Osteocyte (in vitro differentiated cells): ENCODE measurements around the gene LY6G5C. TPM values are rescaled to one million over a fixed set of nuclear protein-coding genes. Genes with fewer than 3 reads are reported as not detected.

Experiments
- DNase-seq: peaks from one replicate; pipeline ENCODE4 v3.0.0; 2021; ENCODE audit warnings: mixed read lengths; ENCODE audit not compliant: unreplicated experiment; ENCODE audit errors: extremely low spot score
- H3K27ac Mint-ChIP-seq: one replicate; pipeline ENCODE4 v1.8.0; 2021; ENCODE audit warnings: mild to moderate bottlenecking, mixed read lengths; ENCODE audit not compliant: unreplicated experiment
- H3K27me3 Mint-ChIP-seq: one replicate; pipeline ENCODE4 v1.8.0; 2021; ENCODE audit warnings: mixed read lengths; ENCODE audit not compliant: unreplicated experiment
- H3K36me3 Mint-ChIP-seq: one replicate; pipeline ENCODE4 v1.8.0; 2021; ENCODE audit warnings: mixed read lengths; ENCODE audit not compliant: unreplicated experiment
- H3K4me1 Mint-ChIP-seq: one replicate; pipeline ENCODE4 v1.8.0; 2021; ENCODE audit warnings: mixed read lengths; ENCODE audit not compliant: unreplicated experiment
- H3K4me3 Mint-ChIP-seq: one replicate; pipeline ENCODE4 v1.8.0; 2021; ENCODE audit warnings: mild to moderate bottlenecking, moderate library complexity, mixed read lengths; ENCODE audit not compliant: unreplicated experiment
- H3K9me3 Mint-ChIP-seq: one replicate; pipeline ENCODE4 v1.8.0; 2021; ENCODE audit warnings: mixed read lengths; ENCODE audit not compliant: unreplicated experiment
- total RNA-seq: library from RNA; stranded (reverse); gene quantifications from 2 replicates; pipeline ENCODE4 v1.2.1, GENCODE V29; 2021
- TF ChIP-seq, protein P1 (sequence below): fragments of 200-600 bp; sonication (generic); IDR thresholded peaks from 2 replicates; pipeline ENCODE4 v1.5.0; 2021; ENCODE audit warnings: antibody characterized with exemption, mild to moderate bottlenecking, moderate library complexity

The LY6G5C gene
- total RNA-seq, 1 donor from 2014 or later, result 3.9 TPM

DNA sequence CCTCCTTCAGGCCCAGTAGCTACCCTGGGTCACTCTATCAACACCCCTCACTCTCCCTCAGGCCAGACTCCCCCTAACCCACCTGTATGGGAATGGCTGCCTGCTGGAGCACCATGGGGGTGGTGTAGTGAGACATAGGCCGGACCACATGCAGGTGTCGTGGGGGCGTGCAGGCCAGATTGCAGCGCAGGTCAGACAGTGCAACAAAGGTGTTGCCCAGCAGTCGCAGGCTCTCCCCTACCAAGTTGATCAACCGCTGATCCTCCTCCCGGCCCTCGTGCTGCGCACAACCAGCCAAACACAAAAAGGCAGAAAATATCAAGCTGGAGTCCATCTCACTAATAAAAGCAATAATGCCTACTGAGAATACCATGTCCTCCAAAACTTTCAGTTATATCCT is 35.5 kb downstream of the LY6G5C start:
- peaks cover 46% of the 10 kb centered on the region for H3K36me3 Mint-ChIP-seq
- no peaks in the 10 kb centered on the region for H3K27me3 Mint-ChIP-seq
- TF ChIP-seq, protein P1, sequence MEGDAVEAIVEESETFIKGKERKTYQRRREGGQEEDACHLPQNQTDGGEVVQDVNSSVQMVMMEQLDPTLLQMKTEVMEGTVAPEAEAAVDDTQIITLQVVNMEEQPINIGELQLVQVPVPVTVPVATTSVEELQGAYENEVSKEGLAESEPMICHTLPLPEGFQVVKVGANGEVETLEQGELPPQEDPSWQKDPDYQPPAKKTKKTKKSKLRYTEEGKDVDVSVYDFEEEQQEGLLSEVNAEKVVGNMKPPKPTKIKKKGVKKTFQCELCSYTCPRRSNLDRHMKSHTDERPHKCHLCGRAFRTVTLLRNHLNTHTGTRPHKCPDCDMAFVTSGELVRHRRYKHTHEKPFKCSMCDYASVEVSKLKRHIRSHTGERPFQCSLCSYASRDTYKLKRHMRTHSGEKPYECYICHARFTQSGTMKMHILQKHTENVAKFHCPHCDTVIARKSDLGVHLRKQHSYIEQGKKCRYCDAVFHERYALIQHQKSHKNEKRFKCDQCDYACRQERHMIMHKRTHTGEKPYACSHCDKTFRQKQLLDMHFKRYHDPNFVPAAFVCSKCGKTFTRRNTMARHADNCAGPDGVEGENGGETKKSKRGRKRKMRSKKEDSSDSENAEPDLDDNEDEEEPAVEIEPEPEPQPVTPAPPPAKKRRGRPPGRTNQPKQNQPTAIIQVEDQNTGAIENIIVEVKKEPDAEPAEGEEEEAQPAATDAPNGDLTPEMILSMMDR, result no peak
- no peak overlapping the region for H3K4me3 Mint-ChIP-seq
- H3K4me1 Mint-ChIP-seq, result peaks cover 6% of the 10 kb centered on the region
- no peak overlapping the region for H3K27ac Mint-ChIP-seq
- DNase-seq, result no peak
- H3K9me3 Mint-ChIP-seq, result no peaks in the 10 kb centered on the region

GRCh38 chr6:31643818-31644454 is 36.9 kb downstream of the LY6G5C start:
- TF ChIP-seq, protein P1, result no peak
- H3K9me3 Mint-ChIP-seq, result no peaks in the 10 kb centered on the region
- no peak overlapping the region for H3K4me3 Mint-ChIP-seq
- no peak overlapping the region for H3K27ac Mint-ChIP-seq
- no peak for DNase-seq
- peaks cover 43% of the 10 kb centered on the region for H3K36me3 Mint-ChIP-seq
- H3K4me1 Mint-ChIP-seq, result no peaks in the 10 kb centered on the region
- H3K27me3 Mint-ChIP-seq, result no peaks in the 10 kb centered on the region

DNA sequence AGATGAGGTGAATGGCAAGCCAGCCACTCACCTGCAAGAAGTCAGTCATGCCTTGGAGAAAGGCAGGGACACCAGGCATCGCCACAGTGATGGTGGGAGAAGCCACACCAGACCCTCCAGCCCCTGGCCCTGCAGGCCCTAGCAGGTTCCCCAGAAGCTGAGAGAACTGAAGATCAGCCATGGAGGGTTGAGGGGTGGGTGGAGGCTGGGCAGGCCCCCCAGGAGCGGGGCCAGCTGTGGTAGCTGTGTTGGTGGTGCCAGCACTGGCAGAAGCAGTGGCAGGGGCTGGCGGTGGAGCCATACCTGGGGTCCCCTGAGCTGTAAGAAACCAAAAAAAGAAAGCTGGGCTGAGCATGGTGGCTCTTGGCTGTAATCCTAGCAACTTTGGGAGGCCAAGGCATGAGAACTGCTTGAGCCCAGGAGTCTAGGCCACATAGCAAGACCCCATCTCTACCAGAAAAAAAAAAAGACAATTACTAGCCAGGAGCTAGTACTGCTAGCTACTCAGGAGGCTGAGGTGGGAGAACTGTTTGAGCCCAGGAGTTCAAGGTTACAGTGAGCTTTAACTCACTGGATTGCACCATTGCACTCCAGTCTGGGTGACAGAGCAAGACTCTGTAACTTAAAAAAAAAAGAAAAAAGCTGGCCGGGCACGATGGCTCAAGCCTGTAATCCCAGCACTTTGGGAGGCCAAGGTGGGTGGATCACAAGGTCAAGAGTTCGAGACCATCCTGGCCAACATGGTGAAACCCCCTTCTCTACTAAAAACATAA is 37.9 kb downstream of the LY6G5C start:
- no peak for DNase-seq
- Mint-ChIP-seq H3K27me3 (no peaks in the 10 kb centered on the region), H3K4me3 (no peak overlapping the region), H3K4me1 (no peaks in the 10 kb centered on the region), H3K9me3 (no peaks in the 10 kb centered on the region), H3K27ac (no peak overlapping the region), H3K36me3 (peaks cover 36% of the 10 kb centered on the region)
- TF ChIP-seq, protein P1, result no peak

DNA sequence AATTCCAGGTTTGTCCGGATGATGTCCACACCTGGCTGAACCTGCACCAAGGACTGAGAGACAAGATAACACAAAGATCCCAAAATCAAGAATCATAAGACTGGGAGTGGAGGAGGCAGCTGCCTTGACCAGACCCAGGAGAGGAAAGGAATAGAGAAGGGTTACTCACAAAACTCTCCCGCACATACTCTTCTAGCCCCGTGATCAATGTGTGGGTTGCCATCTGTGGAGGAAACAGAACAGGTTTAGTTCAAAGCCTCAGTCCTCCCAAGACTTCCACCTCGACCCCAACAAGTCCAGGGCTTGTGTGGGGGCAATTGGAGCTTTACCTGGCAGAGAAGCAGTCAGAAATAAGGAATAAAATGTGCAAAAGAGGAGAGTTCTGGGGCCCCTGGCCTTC is 39.5 kb downstream of the LY6G5C start:
- H3K9me3 Mint-ChIP-seq, result no peaks in the 10 kb centered on the region
- no peak for DNase-seq
- no peak overlapping the region for H3K4me3 Mint-ChIP-seq
- TF ChIP-seq, protein P1, result no peak
- H3K27me3 Mint-ChIP-seq, result no peaks in the 10 kb centered on the region
- H3K27ac Mint-ChIP-seq, result no peak overlapping the region
- peaks cover 34% of the 10 kb centered on the region for H3K36me3 Mint-ChIP-seq
- no peaks in the 10 kb centered on the region for H3K4me1 Mint-ChIP-seq

DNA sequence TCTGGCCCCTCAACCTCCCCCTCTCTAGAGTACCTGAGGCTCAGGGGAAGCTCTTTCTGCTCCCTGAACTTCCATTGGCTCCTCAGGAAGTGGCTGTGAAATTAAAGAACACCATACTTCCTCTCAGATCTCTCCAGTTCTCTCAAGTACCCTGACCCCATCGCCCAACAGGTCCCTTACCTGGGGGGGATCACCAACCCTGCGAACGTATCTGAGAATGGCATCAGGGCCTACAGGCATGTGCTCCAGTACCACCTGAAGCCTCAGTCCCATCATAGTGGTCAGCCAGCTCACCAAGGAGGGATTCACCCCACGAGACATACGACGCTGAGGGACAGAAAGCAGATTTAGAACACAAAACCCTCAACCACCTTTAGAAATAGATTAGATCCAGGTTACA is 40.3 kb downstream of the LY6G5C start:
- Mint-ChIP-seq H3K27me3 (no peaks in the 10 kb centered on the region), H3K4me3 (no peak overlapping the region)

More for the DNA sequence above, 40.3 kb downstream of the LY6G5C start:
- no peak for DNase-seq
- no peaks in the 10 kb centered on the region for H3K4me1 Mint-ChIP-seq
- H3K9me3 Mint-ChIP-seq, result no peaks in the 10 kb centered on the region
- peaks cover 32% of the 10 kb centered on the region for H3K36me3 Mint-ChIP-seq
- H3K27ac Mint-ChIP-seq, result peak overlapping the region; percentile 23
- TF ChIP-seq, protein P1, result no peak
